ENCODE results near the gene STARD7.

GRCh38 chr2:96181529-96181928, 27.1 kb downstream of the STARD7 start:
- TF ChIP-seq, protein P1, sequence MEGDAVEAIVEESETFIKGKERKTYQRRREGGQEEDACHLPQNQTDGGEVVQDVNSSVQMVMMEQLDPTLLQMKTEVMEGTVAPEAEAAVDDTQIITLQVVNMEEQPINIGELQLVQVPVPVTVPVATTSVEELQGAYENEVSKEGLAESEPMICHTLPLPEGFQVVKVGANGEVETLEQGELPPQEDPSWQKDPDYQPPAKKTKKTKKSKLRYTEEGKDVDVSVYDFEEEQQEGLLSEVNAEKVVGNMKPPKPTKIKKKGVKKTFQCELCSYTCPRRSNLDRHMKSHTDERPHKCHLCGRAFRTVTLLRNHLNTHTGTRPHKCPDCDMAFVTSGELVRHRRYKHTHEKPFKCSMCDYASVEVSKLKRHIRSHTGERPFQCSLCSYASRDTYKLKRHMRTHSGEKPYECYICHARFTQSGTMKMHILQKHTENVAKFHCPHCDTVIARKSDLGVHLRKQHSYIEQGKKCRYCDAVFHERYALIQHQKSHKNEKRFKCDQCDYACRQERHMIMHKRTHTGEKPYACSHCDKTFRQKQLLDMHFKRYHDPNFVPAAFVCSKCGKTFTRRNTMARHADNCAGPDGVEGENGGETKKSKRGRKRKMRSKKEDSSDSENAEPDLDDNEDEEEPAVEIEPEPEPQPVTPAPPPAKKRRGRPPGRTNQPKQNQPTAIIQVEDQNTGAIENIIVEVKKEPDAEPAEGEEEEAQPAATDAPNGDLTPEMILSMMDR (IDR thresholded peaks at IDR 0.05; ENCODE audit: low read depth, low read length), result no peak
- no peak for TF ChIP-seq EZH2phosphoT487 (IDR thresholded peaks at IDR 0.05; ENCODE audit: low read depth)

Data from OCI-LY3 (cell line).